Gastroesophageal sphincter (tissue), 3 donors: ENCODE data around the gene PTGFRN.

Source experiments
- CTCF ChIP-seq, 4 experiments: fragments of 200-600 bp in 2 of 4; fragments of 450-650 bp in 2 of 4; sonication (generic) in 1 of 4; IDR thresholded peaks; one replicate each; pipeline ENCODE4 v1.5.1; 2017 to 2019; ENCODE audit warnings: antibody characterized with exemption in 4 of 4, mild to moderate bottlenecking in 2 of 4, moderate library complexity in 2 of 4
- POLR2AphosphoS5 ChIP-seq: sonication (generic); formaldehyde crosslinking; IDR thresholded peaks from one replicate; pipeline ENCODE4 v1.6.1; 2017; ENCODE audit warnings: antibody characterized with exemption

GRCh38 chr1:117026361-117026760, 116.6 kb downstream of the PTGFRN start:
- TF ChIP-seq POLR2AphosphoS5 (no peak), CTCF (IDR thresholded peaks at IDR 0.05) (no peak)
